Fibroblast of villous mesenchyme (primary cell): Measurements from ENCODE around the gene ACAT1. TPM values are rescaled to one million over a fixed set of nuclear protein-coding genes. Genes with fewer than 3 reads are reported as not detected.

Source experiments
- DNase-seq: peaks from one replicate; pipeline ENCODE4 v3.0.0-alpha.2; 2010; ENCODE audit warnings: low read depth
- H3K4me3 ChIP-seq: 2 replicates; pipeline ENCODE4 v1.5.1; 2011; ENCODE audit warnings: low read depth, mild to moderate bottlenecking, low read length
- total RNA-seq: library from RNA; depleted of rRNA; stranded (reverse); fragments of >200 nt; gene quantifications from 2 replicates; pipeline ENCODE4 v1.2.3, GENCODE V29; 2012
- TF ChIP-seq, protein P1 (sequence below): IDR thresholded peaks from 2 replicates; pipeline ENCODE4 v1.5.1; 2012; ENCODE audit warnings: low read depth, mild to moderate bottlenecking, low read length; ENCODE audit not compliant: insufficient read depth

ACAT1 gene
- 70.2 and 75.1 TPM in 2 replicates for total RNA-seq

DNA sequence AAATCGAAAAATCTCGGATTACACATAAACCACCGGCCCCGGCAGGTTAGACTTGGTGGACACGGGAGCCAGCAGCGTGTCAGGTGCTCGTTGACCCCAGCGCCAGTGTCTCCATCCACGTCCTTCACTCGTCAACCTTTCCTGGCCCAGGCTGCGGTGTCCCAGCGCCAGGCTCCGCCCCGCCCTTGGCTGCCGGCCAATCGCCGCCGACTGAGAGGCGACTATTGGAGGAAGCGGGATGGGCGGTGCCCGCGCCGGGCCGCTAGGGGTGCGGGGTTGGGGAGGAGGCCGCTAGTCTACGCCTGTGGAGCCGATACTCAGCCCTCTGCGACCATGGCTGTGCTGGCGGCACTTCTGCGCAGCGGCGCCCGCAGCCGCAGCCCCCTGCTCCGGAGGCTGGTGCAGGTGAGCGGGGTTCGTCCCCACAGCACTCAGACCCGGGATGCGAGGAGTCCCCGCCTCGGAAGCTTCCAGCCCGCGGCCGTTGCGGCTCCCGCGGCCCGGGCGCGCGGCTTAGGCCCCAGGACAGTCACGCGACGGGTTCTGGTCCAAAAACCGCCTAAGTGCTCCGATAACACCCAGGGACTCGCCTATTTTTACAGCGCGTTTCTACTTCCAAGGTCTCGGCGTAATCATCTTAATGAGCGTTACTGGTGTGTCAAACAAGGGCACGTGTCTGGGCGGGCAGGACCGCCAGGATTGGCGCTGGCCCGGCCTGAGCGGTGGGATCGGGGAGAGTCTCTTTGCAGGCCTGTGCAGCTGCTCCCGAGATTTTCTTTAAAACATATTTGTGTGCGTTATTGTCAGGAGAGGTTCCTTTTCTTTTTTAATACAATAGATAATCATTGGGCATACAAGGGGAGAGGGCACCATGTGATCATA lies at the start of gene ACAT1:
ACAT1 (plus strand) TSS at position 294 of the 882 bp plus-strand sequence; CDS start at position 334, 40 bp downstream.
- TF ChIP-seq, protein P1, sequence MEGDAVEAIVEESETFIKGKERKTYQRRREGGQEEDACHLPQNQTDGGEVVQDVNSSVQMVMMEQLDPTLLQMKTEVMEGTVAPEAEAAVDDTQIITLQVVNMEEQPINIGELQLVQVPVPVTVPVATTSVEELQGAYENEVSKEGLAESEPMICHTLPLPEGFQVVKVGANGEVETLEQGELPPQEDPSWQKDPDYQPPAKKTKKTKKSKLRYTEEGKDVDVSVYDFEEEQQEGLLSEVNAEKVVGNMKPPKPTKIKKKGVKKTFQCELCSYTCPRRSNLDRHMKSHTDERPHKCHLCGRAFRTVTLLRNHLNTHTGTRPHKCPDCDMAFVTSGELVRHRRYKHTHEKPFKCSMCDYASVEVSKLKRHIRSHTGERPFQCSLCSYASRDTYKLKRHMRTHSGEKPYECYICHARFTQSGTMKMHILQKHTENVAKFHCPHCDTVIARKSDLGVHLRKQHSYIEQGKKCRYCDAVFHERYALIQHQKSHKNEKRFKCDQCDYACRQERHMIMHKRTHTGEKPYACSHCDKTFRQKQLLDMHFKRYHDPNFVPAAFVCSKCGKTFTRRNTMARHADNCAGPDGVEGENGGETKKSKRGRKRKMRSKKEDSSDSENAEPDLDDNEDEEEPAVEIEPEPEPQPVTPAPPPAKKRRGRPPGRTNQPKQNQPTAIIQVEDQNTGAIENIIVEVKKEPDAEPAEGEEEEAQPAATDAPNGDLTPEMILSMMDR, result peak; percentile 26
- H3K4me3 ChIP-seq, result peak within 1 kb of the TSS; percentile 74
- peak; percentile 90 for DNase-seq

DNA sequence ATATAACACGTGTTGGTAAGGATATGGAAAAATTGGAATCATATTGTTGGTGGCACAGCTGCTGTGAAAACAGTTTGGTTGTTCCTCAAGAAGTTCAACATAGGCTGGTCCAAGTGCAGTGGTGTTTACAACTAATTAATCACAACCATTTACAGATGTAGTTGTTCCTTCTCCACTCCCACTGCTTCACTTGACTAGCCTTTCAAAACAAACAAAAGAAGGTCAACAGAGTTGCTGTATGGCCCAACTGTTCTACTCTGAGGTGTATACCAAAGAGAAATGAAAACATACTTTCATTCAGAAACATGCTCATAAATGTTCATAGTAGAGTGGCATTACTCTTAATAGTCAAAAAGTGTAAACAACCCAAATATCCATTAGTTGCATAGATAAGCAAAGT lies 36.6 kb upstream of the ACAT1 start:
- TF ChIP-seq, protein P1, result no peak

GRCh38 chr11:108085672-108086071 lies 35.7 kb upstream of the ACAT1 start:
- TF ChIP-seq, protein P1, result no peak

More for the DNA sequence above, 36.6 kb upstream of the ACAT1 start:
- peak; percentile 32 for DNase-seq
- no peak overlapping the region for H3K4me3 ChIP-seq

DNA sequence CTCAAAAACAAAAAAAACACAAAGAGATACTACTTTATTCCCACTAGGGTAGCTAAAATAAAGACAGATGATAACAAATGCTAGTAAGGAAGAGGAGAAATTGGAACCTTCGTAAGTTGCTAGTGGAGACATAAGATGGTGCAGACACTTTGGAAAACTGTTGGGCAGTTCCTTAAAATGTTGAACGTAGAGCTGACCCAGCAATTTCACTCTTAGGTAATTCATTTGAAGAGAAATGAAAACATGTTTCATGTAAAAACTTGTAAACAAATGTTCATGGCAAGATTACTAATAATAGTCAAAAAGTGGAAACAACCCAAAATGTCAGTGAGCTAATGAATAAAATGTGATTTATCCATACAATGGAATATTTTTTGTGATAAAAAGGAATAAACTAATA lies 29.2 kb upstream of the ACAT1 start:
- TF ChIP-seq, protein P1, result no peak

More at GRCh38 chr11:108085672-108086071, 35.7 kb upstream of the ACAT1 start:
- no peak for DNase-seq
- H3K4me3 ChIP-seq, result no peak overlapping the region

GRCh38 chr11:108093128-108093904 lies 28.1 kb upstream of the ACAT1 start:
- TF ChIP-seq, protein P1, result no peak
- H3K4me3 ChIP-seq, result no peak overlapping the region
- peak; percentile 92 for DNase-seq

More for the DNA sequence above, 29.2 kb upstream of the ACAT1 start:
- H3K4me3 ChIP-seq, result no peak overlapping the region
- DNase-seq, result no peak

DNA sequence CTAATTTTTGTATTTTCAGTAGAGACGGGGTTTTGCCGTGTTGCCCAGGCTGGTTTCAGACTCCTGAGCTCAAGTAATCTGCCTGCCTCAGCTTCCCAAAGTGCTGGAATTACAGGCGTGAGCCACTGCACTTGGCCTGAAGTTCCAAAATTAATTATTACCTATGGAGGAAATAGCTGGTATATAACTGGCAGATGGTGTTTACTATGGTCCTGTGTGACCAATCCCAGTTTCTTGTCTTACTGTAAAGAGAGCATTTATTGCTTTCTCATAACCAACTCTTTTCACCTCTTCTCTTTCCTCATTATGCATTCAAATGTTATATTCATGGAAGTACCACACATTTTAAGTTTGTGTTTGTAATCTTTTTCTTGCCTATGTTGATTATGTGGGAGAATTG lies 24.2 kb upstream of the ACAT1 start:
- H3K4me3 ChIP-seq, result no peak overlapping the region
- TF ChIP-seq, protein P1, result no peak
- DNase-seq, result no peak
